Sciatic nerve (tissue), 2 donors: ENCODE measurements around the gene WRNIP1. TPM values are rescaled to one million over a fixed set of nuclear protein-coding genes. Genes with fewer than 3 reads are reported as not detected.
A peak's percentile ranks its signal among the peaks of the same experiment; 100 is the strongest.
"Not testable (repeated sequence)": the region's sequence is repeated elsewhere in the genome, so short reads cannot be mapped to it uniquely, and the experiment has no call there.

Experiments used
- ATAC-seq: fragments of 200-7000 bp; cut with Tn5 transposase; one replicate; pipeline ENCODE4 v1.9.1; 2020; ENCODE audit warnings: mild to moderate bottlenecking, moderate library complexity
- DNase-seq: peaks from one replicate; pipeline ENCODE4 v3.0.0-alpha.2; 2020; ENCODE audit warnings: low spot score
- intact Hi-C: fragments of 100-400 bp; cut with DNase I; formaldehyde crosslinking; loops from one replicate; pipeline ENCODE4 v1.14.2; 2022
- total RNA-seq: library from RNA; stranded (reverse); fragmentation: NEBNext Ultra II Directional; extraction: Animal tissue kit (Norgen Biotek cat#: 25700); gene quantifications from one replicate; pipeline ENCODE4 v1.2.1, GENCODE V29; 2021
- donor health status: DM: no; HTN: no; CAD: no.
- donor health status: DM: no; HTN: no; CAD: no.

Gene WRNIP1
- total RNA-seq, 1 donor from 2014 or later: 30.8 TPM

DNA sequence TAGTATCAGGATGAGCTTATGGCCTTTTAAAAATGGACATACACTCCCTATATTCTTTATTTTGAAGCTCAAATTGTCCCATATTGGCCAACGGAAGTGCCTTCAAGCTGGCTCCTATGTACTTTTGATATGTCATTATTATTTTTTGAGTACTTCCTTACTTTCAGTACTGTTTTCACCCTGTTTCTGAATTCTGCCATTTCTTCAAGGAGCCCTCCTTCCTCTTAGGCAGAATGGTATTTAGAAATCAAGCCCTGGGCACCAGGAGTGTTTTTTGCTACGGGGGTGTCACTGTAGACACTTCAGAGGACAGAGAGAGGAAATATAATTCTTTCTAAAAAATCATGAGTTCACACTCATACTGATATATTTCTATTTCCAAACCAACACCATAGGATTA is 9.0 kb upstream of the WRNIP1 start:
- ATAC-seq (no peak), DNase-seq (no peak)
- intact Hi-C loops: no loop called here

- DNase-seq (no peak), ATAC-seq (peak; percentile 62)
- intact Hi-C loops: no loop called here
Measured at GRCh38 chr6:2756687-2757224, 8.4 kb upstream of the WRNIP1 start.

DNA sequence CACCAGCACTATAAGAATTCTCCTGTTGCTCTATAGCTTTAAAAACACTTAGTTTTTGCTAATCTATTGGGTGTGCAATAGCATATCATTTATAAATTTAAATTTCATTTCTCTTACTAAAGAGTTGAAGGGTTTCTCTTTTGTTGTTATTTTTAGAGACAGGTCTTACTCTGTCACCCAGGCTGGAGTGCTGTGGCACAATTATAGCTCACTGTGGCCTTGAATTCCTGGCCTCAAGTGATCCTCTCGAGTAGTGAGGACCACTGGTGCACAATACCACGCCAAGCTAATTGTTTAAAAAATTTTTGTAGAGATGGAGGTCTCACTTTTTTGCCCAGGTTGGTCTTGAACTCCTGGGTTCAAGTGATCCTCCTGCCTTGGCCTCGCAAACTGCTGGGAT is 6.2 kb upstream of the WRNIP1 start:
- intact Hi-C loops: no loop called here
- ATAC-seq (no peak), DNase-seq (no peak)

DNA sequence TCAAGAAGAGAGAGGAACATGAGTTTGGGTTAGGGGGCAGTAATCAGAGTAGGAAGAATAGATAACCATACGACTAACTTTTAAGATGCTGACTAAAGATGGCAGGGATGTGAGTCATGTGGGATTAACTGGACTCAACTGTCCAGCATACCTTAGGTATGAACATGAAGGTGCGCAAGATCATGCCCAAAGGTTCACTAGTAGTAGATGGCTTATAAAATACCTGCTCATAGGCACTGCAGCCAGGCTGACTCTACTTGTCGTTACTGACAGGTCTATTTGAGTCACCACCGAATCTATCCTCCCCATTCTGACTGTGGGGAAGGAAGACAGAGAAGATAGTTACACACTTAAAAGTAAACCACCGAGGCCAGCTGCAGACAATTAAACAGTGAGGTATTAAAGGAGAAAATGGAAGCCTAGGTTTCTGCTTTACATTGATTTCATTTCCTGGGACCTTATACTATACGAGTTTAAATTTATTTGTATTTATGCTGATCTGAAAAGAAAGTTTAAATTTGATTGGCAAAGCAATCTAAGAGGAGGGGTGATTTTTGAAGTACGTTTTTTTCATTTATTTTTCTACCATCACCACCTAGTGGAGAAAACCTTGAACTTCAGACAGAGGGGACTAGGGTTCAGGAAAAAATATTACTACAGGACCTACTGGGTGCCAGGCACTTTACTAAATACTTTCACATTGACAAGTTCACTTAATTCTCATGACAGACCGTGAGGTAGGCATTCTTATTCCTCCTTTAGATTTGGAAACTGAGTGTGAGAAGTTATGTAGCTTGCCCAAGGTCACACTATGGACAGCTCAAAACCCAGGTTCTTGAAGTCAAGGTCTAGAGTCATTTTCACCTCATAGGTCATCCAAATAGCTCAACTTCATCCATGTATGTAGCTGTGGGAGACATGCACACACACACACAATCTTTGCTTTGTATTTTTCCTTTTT is 4.0 kb upstream of the WRNIP1 start:
- intact Hi-C loops: no loop called here
- DNase-seq: no peak
- no peak for ATAC-seq

DNA sequence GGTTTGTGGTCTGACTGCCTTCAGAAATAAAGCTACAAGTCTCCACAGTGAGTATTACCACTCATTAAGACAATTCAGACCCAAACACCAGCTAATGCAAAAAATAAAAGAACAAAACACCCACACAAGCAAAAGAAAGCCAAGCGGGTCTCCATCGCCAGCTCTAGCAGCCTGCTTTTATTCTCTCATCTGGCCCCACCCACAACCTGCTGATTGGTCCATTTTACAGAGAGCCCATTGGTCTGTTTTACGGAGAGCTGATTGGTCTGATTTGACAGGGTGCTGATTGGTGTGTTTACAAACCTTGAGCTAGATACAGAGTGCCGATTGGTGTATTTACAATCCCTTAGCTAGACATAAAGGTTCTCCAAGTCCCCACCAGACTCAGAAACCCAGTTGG is 2.3 kb upstream of the WRNIP1 start:
- ATAC-seq, intact Hi-C loops, DNase-seq: not testable (repeated sequence)

DNA sequence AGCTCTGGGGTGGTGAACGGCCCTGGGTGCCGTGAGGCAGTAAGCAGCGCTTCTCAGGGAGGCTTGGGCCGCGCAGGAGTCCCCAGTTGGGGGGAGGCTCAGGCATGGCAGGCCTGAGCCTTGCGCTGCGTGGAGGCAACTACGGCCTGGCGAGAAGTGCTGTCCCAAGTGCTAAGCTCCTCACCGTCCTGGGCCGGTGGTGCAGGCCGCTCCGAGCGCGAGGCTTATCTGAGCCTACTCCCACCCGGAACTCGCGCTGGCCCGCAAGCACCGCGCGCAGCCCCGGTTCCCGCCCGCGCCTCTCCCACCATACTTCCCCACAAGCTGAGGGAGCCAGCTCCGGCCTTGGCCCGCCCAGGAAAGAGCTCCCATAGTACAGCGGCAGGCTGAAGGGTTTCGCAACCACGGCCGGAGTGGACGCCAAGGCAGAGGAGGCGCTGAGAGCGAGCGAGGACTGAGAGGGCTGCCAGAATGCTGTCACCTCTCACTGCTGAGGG is 1.8 kb upstream of the WRNIP1 start:
- no peak for ATAC-seq
- intact Hi-C loops: no loop called here
- peak; percentile 71 for DNase-seq

DNA sequence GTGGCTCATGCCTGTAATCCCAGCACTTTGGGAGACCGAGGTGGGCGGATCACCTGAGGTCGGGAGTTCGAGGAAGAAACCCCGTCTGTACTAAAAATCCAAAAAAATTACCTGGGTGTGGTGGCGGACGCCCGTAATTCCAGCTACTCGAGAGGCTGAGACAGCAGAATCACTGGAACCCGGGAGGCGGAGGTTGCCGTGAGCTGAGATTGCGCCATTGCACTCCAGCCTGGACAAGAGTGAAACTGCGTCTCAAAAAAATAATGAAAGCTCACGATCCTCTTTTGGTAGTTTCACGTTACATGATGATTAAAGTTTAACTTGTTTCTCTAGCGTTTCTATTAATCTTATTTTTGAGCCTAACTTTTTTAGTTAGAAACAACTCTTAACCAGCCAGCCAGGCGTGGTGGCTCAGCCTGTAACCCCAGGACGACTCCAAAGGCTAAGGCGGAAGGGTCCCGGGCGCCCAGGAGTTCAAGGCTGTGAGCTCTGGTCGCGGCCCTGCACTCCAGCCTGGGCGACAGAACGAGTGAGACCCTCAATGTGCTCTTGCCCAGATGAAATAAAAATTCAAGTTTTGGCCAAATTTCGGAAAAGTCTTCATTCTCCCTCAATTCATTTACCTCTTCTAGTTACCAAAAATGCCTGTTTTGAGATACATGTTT is 1.2 kb upstream of the WRNIP1 start:
- intact Hi-C loops: no loop called here
- ATAC-seq: no peak
- no peak for DNase-seq

DNA sequence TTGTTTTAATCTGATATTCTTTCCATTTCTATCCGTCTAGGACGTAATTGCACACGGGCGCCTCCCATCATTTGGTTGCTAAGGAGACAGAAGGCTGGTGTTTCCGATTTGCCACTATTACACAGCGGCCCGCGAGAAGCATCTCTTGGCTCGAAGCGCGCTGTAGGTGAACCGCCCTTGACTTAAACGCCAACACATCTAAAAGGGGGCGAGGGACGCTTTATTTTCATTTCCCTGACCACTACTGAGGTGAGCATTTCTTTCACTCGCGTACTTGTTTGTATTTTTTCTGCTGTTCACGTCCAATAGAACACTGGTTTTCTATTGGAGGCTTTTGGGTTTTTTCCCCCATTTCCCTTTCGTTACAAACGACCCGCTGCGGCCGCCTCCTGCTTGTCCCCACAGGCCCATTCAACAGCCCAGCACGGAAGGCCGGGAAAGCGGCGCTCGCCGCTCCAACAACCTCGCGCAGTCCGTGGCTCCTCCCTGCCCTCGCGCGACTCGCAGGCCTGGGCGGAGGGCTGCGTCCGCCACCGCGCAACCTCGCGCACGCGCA is 505 bp upstream of the WRNIP1 start:
- DNase-seq: peak; percentile 72

DNA sequence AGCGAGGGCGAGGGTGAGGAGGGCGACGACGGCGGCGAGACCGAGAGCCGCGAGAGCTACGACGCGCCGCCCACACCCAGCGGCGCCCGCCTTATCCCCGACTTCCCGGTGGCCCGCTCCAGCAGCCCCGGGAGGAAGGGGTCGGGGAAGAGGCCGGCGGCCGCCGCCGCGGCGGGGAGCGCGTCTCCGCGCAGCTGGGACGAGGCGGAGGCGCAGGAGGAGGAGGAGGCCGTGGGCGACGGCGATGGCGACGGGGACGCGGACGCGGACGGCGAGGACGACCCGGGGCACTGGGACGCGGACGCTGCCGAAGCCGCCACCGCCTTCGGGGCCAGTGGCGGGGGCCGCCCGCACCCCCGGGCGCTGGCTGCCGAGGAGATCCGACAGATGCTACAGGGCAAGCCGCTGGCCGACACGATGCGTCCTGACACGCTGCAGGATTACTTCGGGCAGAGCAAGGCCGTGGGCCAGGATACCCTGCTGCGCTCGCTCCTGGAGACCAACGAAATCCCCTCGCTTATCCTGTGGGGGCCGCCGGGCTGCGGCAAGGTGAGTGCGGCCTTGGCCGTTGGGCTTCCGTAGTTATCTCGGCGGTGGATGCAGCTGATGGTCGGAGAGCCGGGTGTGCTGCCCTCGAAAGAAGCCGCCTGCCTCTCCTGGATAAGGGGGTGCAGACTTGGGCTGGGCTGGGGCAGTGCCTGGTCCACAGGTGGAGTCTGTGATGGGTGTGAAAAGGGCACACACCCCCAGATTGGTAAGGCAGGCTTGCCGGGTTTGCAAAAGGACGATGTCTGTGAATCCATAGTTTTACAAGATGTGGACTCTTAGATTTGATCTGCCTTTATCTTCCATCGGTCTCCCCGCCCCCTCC is 938 bp downstream of the WRNIP1 start:
- ATAC-seq (no peak), DNase-seq (peak; percentile 69)
- intact Hi-C loops: no loop called here

More for the DNA sequence above, 505 bp upstream of the WRNIP1 start:
- intact Hi-C loops: no loop called here
- peak; percentile 93 for ATAC-seq

DNA sequence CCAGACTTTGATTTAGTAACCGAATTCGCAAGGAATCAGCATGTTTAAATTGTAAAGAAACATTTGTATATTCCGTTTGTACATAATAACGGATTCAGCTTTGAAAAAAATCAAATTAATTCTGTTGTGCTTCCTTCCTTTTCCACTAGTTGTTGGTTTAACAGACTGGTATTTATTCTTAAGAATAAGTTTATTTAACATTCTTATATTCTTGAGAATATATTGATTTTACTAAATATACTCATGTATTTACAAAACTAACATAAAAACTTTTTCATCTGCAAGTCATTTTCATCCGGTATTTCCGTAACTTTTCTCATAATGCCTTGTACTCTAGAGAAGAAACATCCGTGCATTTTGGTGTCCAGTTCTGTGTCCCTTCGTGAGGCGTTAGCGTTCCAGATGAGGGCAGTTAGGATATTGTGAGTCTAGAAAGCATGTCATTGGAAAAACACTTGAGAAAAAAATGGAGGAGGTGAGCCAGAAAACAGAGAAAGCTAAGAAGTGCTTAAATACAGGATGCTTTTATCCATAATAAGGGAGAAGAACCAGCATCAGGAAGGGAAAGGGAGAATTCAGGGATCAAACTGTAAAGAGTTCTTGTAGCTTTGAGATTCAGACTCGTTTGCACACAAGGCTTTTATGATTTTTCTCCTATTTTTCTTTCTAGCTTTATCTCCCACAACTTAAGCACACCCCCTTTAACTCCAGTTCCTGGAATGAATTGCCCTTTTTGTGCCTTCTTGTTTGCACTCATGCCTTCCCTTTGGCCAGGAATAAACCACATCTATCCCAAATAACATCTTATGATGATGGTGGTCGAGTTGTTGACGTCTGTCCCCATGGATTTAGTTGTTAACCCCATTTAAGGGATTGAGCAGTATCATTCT is 1.8 kb downstream of the WRNIP1 start:
- DNase-seq: no peak
- no peak for ATAC-seq
- intact Hi-C loops: no loop called here

- no peak for DNase-seq
- intact Hi-C loops: no loop called here
- ATAC-seq: no peak
Measured at GRCh38 chr6:2767657-2768524, 2.7 kb downstream of the WRNIP1 start.

GRCh38 chr6:2768696-2769095 is 3.5 kb downstream of the WRNIP1 start:
- intact Hi-C loops: no loop called here
- DNase-seq (no peak), ATAC-seq (no peak)

- no peak for ATAC-seq
- DNase-seq: no peak
- intact Hi-C loops: no loop called here
Measured at GRCh38 chr6:2770171-2770570, 5.0 kb downstream of the WRNIP1 start.

DNA sequence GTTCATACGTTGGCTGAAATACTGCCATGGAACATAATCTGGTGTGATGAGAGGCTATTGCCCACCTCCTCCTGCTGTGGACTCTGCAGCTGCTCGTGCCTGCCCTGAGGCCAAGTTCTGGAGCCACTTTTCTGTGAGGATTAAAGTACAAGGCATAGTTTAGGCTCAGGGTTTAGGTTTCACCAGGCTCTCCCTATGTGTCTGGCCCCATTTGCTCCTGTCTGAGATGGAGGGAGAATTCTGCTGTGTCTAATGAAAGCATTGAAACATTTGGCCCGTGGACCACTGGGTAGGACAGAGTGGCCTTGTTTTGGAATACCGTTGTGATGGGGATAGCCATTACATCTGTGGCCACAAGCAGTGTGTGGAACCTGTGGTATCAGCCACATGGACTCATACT is 5.9 kb downstream of the WRNIP1 start:
- no peak for ATAC-seq
- intact Hi-C loops: no loop called here
- no peak for DNase-seq

GRCh38 chr6:2772840-2773239 is 7.6 kb downstream of the WRNIP1 start:
- intact Hi-C loops: no loop called here
- DNase-seq (no peak), ATAC-seq (no peak)

DNA sequence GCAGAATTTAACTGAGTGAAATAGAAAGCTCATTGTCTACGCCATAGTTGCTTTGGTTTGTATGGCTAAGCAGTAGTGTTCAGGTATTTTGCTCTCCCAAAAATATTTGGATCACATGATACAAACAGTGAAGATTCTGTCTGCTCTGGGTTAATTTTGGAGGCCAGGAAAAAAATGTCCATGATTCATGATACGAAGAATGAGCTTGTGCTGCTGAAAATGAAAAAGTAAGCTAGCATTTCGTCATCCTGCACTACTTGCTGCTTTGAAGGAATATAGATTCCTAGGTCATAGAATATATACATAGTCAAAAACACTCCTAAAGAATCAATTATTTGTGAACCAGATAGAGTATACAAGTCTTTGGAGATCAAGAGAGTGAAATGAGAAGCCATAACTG is 8.3 kb downstream of the WRNIP1 start:
- ATAC-seq (no peak), DNase-seq (no peak)
- intact Hi-C loops: no loop called here

DNA sequence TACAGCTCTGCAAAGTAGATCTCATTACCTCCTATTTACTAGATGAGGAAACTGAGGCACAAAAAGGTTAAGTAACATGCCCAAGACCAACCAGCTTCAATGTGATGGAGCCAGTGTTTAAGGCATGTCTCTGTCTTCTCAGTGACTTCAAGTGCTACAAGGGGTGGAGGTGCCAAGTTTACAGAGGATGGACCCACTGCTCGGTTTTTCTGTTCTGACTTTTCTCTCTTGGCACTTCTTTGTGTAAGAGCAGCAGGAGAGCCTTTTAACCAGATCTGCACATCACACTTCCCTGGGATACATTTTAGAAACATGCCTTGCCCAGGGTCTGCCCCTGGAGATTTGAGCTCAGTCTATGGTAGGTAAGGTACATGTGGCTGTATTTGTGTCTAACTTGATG is 9.8 kb downstream of the WRNIP1 start:
- no peak for DNase-seq
- ATAC-seq: no peak
- intact Hi-C loops: no loop called here
